Measurements from ENCODE around the gene ARMC5. TPM values are rescaled to one million over a fixed set of nuclear protein-coding genes. Genes with fewer than 3 reads are reported as not detected.

Gene ARMC5
- total and polyA plus RNA-seq, 9 of the 15 experiments (the other 6 are each of a cell fraction or from before 2014, with no cell fraction given), result 0.11 to 13.5 (median 2.1) TPM

- Histone ChIP-seq H3K4me1 (replicated peaks in 1 of 2; ENCODE audit: control insufficient read depth in 2 of 2, insufficient read depth in 2 of 2, low read length in 2 of 2) (peaks cover 0 to 9% of the 10 kb centered on the region in 2 experiments; a peak in 2 of 5 replicates), H4K20me1 (replicated peaks; ENCODE audit: control insufficient read depth, insufficient read depth, low read length) (no peaks in the 10 kb centered on the region), H2AFZ (ENCODE audit: low read depth, low read length) (no peak overlapping the region), H3K9ac (ENCODE audit: insufficient read depth in 1 of 2, low read depth in 2 of 2, low read length in 2 of 2) (no peak overlapping the region), H3K27ac (ENCODE audit: extremely low read depth, low read depth, low read length) (no peak overlapping the region), H3K4me2 (ENCODE audit: insufficient read depth, low read length) (no peak overlapping the region), H3K9me3 (replicated peaks; ENCODE audit: control insufficient read depth, insufficient read depth, low read depth, low read length) (no peaks in the 10 kb centered on the region), H3K4me3 (no peak overlapping the region), H3K9me1 (ENCODE audit: control insufficient read depth, insufficient read depth, low read length) (no peaks in the 10 kb centered on the region), H3K79me2 (ENCODE audit: control insufficient read depth, insufficient read depth, low read length) (no peaks in the 10 kb centered on the region), H3K27me3 (ENCODE audit: control insufficient read depth in 2 of 2, insufficient read depth in 2 of 2, low read length in 2 of 2) (peaks cover 12 to 60% of the 10 kb centered on the region in 2 experiments; a peak in 3 of 5 replicates), H3K36me3 (ENCODE audit: control insufficient read depth, insufficient read depth, low read length) (no peaks in the 10 kb centered on the region)
- CTCF ChIA-PET (ENCODE audit: low intra/inter-chr PET ratio), result no interaction called here
- ATAC-seq (no peak), DNase-seq (ENCODE audit: extremely low read depth in 1 of 4, low spot score in 3 of 4) (no peak), FAIRE-seq (no peak)
- 33% methylated on average over 5 of the region's 5 CpGs for WGBS (ENCODE audit: insufficient coverage, low coverage, missing lambda C conversion rate)
- BruUV-seq (replicated peaks), result no TSS peak
- in situ Hi-C loops (cut with MboI), result no loop called here
- TF ChIP-seq ZNF699 (CRISPR knock-in tag; IDR thresholded peaks at IDR 0.05; ENCODE audit: insufficient replicate concordance) (no peak), NCOA4 (IDR thresholded peaks at IDR 0.05; ENCODE audit: partially characterized antibody) (no peak), CBX5 (IDR thresholded peaks at IDR 0.05; ENCODE audit: borderline replicate concordance, low read depth) (no peak), GMEB1 (CRISPR knock-in tag; IDR thresholded peaks at IDR 0.05) (no peak), NONO (IDR thresholded peaks at IDR 0.05; ENCODE audit: low read depth in 2 of 2, low read length in 1 of 2) (no peak)
- intact Hi-C loops (cut with micrococcal nuclease), result no loop called here
- POLR2A ChIA-PET, result interaction anchor here (0.5 kb wide), 1 partner anchor 10 kb away, joined by 3 read pairs; no protein-coding TSS in a partner anchor
Observed at GRCh38 chr16:31413381-31413780, 45.9 kb upstream of the ARMC5 start.
